NCI-H774 (cell line): ENCODE measurements around the gene HDC.

Source experiments
- DNase-seq: peaks from one replicate; lab custom pipeline; 2025; lab: John Stamatoyannopoulos, UW

HDC gene

DNA sequence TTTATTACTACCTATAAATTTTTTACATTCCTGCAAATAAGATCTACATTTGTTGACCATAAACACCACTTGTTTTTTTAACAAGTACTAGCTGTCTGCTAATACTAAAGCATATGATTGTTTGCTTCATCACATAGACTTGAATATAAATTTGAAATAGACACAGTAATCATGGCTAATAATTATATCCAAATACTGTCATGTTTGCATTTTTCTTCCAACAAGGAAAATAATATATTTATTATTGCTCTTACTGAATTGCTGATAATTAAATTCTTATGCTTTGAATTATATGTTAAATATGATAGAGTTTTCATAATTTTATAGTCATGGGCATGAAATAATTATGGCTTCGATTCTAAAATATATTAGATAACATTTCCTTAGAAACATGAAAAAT is 40.5 kb downstream of the HDC start:
- no peak for DNase-seq

DNA sequence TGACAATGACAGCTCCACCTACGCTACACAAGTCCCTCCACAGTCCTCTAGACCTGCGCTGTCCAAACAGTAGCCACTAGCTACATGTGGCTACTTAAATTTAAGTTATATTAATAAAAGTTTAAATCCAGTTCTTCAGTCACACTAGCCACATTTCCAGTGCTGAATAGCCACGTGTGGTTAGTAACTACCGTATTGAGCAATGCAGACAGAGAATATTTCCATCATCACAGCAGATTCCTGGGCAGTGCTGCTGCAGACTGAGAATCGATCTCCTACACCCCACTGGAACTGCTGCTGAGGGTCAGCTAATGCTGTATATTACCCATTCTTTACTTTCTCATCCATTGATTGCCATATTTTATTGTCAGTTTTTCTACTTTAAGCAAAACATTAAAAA is 40.9 kb downstream of the HDC start:
- no peak for DNase-seq

DNA sequence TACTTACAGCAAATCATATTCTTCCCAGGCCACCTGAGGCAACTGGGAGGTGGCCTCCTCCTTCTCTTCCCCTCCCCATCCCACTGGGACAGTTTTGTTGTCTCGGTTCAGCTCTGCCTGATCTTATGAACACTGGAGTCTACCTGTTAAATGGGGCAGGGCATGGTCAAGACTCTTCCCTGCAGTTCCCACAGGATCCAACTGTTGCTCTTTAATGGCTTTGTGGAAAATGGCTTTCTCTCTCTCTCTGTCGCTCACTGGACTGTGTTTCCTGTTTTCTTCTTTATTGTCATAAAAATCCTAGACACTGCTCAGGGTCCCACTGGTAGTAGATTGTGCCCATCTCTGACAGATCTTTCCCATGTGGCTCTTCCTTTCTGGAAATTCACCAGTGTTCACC is 43.3 kb downstream of the HDC start:
- no peak for DNase-seq

DNA sequence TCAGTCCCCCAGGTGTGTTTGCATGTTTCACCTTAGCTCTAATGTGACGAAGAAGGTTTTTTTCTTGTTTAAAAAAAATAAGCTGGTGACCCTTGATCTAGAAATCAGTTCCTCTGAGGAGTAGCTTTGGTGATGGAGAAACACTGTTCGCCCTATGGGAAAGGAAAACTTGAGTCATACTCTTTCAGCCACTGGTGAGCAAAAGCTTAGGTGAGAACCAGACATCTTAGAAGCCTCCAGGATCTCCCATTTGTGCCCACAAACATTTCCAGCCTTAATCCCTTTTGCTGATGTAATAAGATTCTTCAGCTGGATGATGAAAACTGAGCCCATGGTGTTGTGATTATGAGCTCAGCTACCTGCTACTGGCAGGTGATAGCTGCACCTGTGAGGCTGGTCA is 45.7 kb downstream of the HDC start:
- DNase-seq = no peak

DNA sequence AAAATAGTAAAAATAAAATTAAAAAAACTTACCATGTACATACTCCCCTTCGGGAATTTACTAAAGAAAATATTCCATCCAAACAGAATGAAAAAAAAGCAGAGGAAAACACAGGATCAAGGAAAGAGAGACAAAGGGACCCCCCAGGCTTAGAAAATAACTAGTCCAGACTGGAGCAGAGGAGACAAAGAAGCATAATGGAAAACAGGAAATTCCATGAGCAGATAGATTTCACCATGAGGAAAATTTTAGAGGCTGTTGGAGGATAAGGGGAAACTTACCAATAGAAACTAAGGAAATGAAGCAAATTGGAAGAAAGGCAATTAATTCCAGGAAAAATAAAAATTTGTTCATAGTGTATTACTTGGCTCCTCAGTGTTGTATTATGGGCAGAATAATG is 46.8 kb downstream of the HDC start:
- DNase-seq = no peak

DNA sequence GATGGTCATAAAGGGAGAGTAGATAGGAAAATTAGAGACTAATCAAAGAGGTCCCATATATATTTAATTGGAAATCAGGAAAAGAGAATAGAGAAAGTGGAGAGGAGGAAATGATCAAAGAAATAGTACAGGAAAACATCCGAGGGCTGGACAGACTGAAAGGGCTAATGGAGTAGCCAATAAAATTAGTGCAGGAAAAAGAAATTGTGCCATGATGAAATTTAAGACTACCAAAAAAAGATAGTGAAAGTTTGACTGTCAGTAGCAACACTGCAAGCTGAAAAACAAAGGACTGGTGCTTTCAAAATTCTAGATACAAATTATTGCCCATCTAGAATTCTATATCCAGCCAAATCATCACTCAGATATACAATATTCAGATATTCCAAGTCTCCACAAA is 47.2 kb downstream of the HDC start:
- DNase-seq = no peak

DNA sequence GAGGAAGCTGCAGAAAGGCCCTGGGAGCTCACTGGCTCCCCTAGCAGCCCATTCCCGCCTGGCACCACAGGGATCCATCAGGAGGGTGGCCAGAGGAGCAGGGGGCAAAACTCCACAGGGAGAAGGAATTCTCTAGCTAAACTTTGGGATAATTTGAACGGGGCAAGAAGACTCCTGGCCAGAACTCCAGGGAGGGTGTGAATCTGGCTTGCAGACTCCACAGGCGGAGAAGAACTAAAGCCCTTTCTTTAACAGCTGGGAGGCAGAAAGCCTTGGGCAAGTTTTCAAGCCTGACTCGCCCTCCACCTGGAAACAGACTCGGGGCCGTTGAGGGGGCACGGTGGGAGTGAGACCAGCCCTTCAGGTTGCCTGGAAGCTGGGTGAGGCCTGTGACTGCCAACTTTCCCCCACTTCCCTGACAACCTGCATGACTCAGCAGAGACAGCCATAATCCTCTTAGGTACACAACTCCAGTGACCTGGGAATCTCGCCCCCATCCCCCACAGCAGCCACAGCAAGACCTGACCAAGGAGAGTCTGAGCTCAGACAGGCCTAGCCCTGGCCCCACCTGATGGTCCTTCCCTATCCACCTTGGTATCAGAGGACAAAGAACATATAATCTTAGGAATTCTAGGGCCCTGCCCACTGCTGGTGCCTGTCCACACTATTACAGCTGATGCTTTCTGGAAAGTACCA is 54.9 kb downstream of the HDC start:
- DNase-seq = no peak

DNA sequence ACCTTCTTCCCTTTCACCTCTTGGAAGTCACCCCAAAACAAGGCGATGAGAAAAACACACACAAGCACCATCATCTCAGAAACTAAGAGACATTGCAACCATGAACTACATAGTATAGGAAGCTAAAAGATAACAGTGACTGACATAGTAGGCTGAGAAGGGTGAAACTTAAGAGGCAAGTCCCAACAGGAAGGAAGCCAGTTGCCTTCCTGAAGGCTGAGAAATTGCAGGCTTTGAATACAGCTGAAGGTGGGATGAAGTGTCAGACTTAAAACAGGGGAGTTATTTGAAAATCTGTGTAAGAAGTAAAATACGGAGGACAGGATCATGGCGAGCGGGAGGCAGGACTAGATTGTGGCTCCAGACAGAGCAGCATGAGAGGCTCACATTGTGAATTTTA is 55.7 kb downstream of the HDC start:
- DNase-seq = no peak

DNA sequence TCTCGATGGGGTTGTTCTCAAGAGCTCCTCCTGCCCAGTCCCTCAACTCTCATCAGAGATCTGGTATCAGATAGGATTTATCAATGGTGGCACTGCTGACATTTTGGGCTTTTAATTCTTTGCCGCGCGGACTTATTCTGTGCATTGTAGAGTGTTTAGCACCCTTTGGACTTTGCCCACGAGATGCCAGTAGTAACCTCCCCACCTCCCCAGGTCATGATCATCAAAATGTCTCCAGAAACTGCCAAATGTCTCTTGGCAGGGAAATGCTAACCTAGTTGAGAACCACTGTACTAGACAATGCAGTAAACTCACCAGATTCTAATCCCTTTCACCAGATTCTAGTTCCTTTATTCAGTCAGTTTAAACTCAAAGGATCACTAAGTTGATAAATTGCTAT is 59.5 kb downstream of the HDC start:
- no peak for DNase-seq

DNA sequence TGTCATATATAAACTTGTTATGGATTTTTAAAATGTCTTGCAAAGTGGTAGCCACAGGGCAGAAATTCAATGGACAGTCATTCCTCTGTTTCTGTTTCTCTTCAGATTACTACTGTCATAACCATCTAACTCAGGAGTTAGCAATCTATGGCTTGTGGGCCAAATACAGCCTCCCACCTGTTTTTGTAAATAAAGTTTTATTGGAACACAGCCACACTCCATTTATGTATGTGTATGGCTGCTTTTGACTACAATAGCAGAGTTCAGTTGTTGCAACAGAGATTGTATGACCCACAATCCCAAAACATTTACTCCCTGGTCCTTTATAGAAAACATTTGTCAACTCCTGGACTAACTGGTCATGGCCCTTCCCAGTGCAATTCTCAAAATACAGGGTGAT is 63.5 kb downstream of the HDC start:
- no peak for DNase-seq

DNA sequence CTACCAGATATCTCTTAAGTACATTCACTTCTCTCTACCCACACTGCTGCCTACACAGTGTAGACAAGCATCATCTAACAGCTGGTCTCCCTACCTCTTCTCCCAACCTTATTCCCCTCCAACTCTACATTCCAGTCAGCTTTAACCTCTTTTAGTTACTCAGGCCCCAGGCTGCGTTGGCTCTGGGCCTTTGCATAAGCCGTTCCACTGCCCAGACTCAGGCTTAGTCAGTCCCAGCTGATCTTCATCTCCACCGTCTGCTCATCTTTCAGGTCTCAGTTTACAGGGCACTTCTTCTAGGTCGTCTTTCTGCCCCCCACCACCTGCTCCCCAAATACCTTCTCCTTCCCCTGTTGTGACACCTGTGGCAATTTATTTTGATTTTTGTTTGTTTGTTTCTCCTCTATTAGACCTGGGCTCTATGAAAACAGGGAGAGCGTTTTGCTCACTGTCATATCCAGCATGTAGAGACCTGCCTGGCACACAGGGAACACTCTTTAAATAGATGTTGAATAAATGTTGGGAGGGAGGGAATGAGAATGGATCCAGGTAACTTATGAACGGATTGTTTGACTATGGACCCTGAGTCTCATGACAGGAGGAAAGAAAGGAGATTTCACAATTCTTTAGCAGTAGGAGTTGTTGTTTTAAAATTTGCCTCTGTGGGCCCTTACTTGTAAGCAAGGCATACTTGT is 72.5 kb downstream of the HDC start:
- no peak for DNase-seq

DNA sequence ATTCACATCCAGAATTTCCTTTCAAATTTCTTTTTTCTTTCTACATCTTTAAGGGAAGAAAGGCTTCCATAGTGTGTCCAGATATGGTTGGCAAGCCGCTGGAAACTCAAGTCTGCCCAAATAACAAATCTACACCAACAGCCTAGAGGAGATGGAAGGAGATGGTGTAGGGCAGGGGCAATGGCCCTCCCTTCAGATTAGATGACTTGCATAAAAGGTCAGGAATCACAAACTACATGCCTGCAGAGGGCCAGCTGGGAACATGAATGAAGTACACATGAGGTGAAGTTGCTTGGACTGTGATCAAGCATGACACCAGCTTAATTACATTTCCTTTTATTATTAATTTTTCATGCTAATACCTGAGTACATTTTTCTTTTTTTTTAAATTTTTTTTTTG is 73.4 kb downstream of the HDC start:
- no peak for DNase-seq
